Mammary epithelial cell (primary cell): ENCODE results near the gene ROBO3.

Experiments
- EZH2 ChIP-seq: IDR thresholded peaks from 2 replicates; pipeline ENCODE4 v1.6.1; 2012; ENCODE audit warnings: low read length, inconsistent platforms, borderline replicate concordance
- TF ChIP-seq, protein P1 (sequence below), 2 donors: IDR thresholded peaks in 1 of 2; conservative IDR thresholded peaks in 1 of 2; 2 replicates each; pipeline ENCODE4 v1.5.1; 2011 to 2012; ENCODE audit warnings: inconsistent platforms in 2 of 2, low read length in 2 of 2, mild to moderate bottlenecking in 2 of 2, control low read depth in 1 of 2, low read depth in 1 of 2; ENCODE audit not compliant: insufficient read depth in 1 of 2; ENCODE audit errors: extremely low read depth in 1 of 2

DNA sequence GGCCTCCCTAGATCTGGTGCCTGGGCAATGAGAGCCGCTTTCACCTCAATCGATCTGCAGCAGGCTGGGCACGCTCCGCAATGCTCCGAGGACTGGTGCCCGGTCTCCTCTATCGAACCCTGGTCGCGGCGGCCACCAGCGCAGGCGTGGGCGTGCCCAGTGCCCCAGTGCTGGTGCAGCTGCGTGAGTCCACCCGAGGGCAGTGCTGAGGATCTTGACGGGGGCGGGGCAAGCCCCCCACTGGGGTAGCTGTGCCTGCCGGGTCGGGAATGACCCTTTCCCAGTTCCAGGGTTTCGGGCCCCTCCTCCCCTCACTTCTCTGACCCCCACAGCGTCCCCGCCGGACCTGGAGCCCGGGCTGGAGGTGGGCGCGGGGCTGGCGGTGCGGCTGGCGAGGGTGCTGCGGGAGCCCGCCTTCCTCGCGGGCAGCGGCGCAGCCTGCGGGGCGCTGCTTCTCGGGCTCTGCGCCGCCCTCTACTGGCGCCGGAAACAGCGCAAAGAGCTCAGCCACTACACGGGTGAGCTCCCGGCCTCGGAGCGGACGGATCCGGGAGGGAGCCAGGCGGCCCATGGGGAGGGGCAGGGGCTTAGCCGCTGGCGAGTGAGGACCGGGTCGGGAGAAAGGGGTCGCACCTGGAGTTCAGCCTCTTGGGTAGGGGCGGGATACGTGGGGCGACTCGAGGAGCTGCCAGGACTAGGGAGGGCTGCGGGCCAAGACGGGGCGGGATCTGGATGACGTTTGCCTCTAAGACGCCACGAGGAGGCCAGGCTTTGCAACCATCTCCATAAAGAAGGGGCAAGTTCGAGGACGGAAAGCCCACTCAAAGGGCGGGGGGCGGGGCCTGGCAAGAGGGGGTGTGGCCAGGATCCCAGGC is 10.9 kb downstream of the ROBO3 start:
- TF ChIP-seq, protein P1, sequence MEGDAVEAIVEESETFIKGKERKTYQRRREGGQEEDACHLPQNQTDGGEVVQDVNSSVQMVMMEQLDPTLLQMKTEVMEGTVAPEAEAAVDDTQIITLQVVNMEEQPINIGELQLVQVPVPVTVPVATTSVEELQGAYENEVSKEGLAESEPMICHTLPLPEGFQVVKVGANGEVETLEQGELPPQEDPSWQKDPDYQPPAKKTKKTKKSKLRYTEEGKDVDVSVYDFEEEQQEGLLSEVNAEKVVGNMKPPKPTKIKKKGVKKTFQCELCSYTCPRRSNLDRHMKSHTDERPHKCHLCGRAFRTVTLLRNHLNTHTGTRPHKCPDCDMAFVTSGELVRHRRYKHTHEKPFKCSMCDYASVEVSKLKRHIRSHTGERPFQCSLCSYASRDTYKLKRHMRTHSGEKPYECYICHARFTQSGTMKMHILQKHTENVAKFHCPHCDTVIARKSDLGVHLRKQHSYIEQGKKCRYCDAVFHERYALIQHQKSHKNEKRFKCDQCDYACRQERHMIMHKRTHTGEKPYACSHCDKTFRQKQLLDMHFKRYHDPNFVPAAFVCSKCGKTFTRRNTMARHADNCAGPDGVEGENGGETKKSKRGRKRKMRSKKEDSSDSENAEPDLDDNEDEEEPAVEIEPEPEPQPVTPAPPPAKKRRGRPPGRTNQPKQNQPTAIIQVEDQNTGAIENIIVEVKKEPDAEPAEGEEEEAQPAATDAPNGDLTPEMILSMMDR (conservative IDR thresholded peaks at IDR 0.05 in 1 of 2, IDR thresholded peaks at IDR 0.05 in 1 of 2; ENCODE audit: extremely low read depth in 1 of 2, insufficient read depth in 1 of 2, low read depth in 1 of 2, low read length in 2 of 2), result peak; percentile 46 to 79
- no peak for TF ChIP-seq EZH2
